Measurements from ENCODE around the gene HCN2. TPM values are rescaled to one million over a fixed set of nuclear protein-coding genes. Genes with fewer than 3 reads are reported as not detected.

The HCN2 gene
- total and polyA plus RNA-seq, 2 of the 8 experiments (the other 6 are each of a cell fraction or from before 2014, with no cell fraction given), result 1.0 to 4.0 TPM

- TF ChIP-seq CHD7 (IDR thresholded peaks at IDR 0.05; ENCODE audit: insufficient replicate concordance, low read length) (no peak), EGR1 (IDR thresholded peaks at IDR 0.05; ENCODE audit: borderline replicate concordance, low read depth, low read length) (no peak), ASH2L (IDR thresholded peaks at IDR 0.05; ENCODE audit: low read length) (no peak), GTF2F1 (IDR thresholded peaks at IDR 0.05; ENCODE audit: borderline replicate concordance, low read depth, low read length) (no peak), BCL11A (IDR thresholded peaks at IDR 0.05; ENCODE audit: low read depth in 2 of 2, low read length in 2 of 2) (no peak), KDM4A (IDR thresholded peaks at IDR 0.05; ENCODE audit: low read depth, low read length, severe bottlenecking) (peak; percentile 53), RNF2 (IDR thresholded peaks at IDR 0.05; ENCODE audit: borderline replicate concordance, low read depth, low read length, missing control alignments, poor library complexity, severe bottlenecking) (no peak), JUND (IDR thresholded peaks at IDR 0.05; ENCODE audit: low read length) (no peak), SIN3A (conservative IDR thresholded peaks at IDR 0.05 in 1 of 2, IDR thresholded peaks at IDR 0.05 in 1 of 2; ENCODE audit: low read depth in 1 of 2, low read length in 2 of 2) (peak; percentile 37 to 41; a peak in 1 of 4 replicates), POLR2A (IDR thresholded peaks at IDR 0.05; ENCODE audit: control extremely low read depth in 1 of 2, low read depth in 2 of 2, low read length in 2 of 2) (0 out of 3 replicates have a peak, but pooled peaks of 1 of the 2 experiments have one; percentile 34)
Observed at GRCh38 chr19:662207-662961, 72.7 kb downstream of the HCN2 start (continued).
